ENCODE results near the gene BAHCC1. TPM values are rescaled to one million over a fixed set of nuclear protein-coding genes. Genes with fewer than 3 reads are reported as not detected.

BAHCC1 gene
- total and polyA plus RNA-seq, 2 of the 8 experiments (the other 6 are each of a cell fraction or from before 2014, with no cell fraction given) = 0.26 to 0.58 TPM

- TF ChIP-seq HDAC6 (IDR thresholded peaks at IDR 0.05; ENCODE audit: low read depth, low read length) (no peak), FOSL1 (IDR thresholded peaks at IDR 0.05; ENCODE audit: insufficient read depth, low read depth, low read length) (no peak), USF2 (IDR thresholded peaks at IDR 0.05; ENCODE audit: low read length) (no peak), SIRT6 (IDR thresholded peaks at IDR 0.05; ENCODE audit: low read length) (no peak), TEAD4 (IDR thresholded peaks at IDR 0.05; ENCODE audit: low read depth, low read length) (no peak), BRCA1 (IDR thresholded peaks at IDR 0.05; ENCODE audit: low read depth, low read length) (no peak), SIX5 (IDR thresholded peaks at IDR 0.05; ENCODE audit: low read depth, low read length) (no peak)
Measured at GRCh38 chr17:81393684-81394376, 1.4 kb upstream of the BAHCC1 start (continued).

Measured in H1 (cell line).